Prostate gland (tissue), 2 donors: ENCODE results near the gene C8A.

Source experiments
- CTCF ChIP-seq, 4 experiments: fragments of 200-600 bp in 2 of 4; fragments of 450-650 bp in 2 of 4; sonication (generic) in 2 of 4; IDR thresholded peaks; 1 replicate in 3 of 4; 2 replicates in 1 of 4; pipeline ENCODE4 v1.5.1; 2016 to 2019; ENCODE audit warnings: antibody characterized with exemption in 4 of 4, mild to moderate bottlenecking in 2 of 4, moderate library complexity in 2 of 4
- POLR2A ChIP-seq: fragments of 450-650 bp; IDR thresholded peaks from one replicate; pipeline ENCODE4 v1.6.1; 2016; ENCODE audit warnings: antibody characterized with exemption, mild to moderate bottlenecking
- POLR2AphosphoS5 ChIP-seq: sonication (generic); formaldehyde crosslinking; IDR thresholded peaks from one replicate; pipeline ENCODE4 v1.6.1; 2017; ENCODE audit warnings: antibody characterized with exemption

DNA sequence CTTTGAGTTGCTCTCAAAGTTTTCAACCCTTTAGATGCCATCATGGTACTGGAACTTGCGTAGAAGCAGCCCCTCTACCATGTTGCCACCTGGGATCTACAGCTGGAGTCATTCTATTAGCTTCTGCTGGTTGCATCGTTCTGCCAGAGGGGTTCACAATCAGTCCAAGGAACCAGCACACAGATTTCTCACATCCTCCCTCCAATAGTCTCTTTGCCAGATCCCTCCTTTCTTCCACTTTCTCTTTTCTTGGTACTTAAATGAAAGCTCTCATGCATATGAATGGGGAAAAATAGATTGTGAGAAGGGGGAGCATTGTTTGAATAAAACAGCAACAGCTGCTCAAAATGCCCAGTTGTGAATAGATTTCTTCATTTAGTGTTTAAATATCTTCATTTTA is 4.2 kb upstream of the C8A start:
- TF ChIP-seq POLR2A = no peak
- TF ChIP-seq POLR2AphosphoS5 = no peak
- TF ChIP-seq CTCF (IDR thresholded peaks at IDR 0.05) = no peak
